Measurements from ENCODE around the gene BMERB1.
"Not testable (repeated sequence)": the region's sequence is repeated elsewhere in the genome, so short reads cannot be mapped to it uniquely, and the experiment has no call there.

The BMERB1 gene

DNA sequence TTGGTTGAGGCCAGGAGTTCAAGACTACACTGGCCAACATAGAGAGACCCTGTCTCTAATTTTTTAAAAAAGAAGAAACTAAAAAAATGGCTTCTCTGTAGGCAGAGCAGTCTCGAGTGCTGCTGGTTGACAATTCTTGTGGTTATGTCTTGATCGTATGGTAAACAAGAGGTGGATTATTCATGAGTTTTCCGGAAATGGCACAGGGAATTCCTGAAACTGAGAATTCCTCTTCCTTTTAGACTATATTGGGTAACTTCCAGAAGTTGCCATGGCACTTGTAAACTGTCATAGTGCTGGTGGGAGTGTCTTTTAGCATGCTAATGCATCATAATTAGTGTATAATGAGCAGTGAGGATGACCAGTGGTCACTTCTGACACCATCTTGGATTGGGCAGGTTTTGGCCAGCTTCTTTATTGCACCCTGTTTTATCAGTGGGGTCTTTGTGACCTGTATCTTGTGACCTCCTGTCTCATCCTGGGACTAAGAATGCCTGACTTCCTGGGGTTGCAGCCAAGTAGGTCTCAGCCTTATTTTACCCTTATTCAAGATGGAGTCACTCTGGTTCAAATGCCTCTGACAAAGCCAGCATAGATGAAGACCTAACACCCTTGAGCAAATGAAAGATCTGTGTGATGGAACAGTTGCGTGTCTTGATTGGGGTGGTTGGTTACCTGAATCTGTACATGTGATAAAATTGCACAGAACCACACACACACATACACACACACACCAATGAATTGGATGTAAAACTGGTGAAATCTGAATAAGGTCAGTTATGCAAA is 30.2 kb downstream of the BMERB1 start:
- DNase-seq, result no peak

DNA sequence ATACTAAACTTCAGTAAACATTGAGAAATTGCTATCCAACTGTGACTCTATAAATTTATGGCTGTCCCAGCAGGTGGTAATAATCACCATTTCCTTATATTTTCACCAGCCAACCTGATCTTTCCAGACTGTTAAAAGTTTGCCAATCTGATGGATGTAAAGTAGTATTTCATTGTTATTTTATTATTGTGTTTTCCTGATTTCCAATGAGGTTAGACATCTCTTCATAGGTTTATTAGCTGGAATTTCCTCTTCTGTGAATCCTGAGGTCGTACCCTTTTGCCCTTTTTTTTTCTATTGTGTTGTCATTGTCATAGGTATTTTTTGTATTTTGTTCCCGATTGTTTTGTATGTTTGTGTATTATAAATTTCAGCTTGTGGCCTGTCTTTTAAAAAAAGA is 31.7 kb downstream of the BMERB1 start:
- no peak for DNase-seq

GRCh38 chr16:15466886-15467781 is 32.7 kb downstream of the BMERB1 start:
- no peak for DNase-seq

GRCh38 chr16:15476971-15477370 is 42.6 kb downstream of the BMERB1 start:
- DNase-seq, result not testable (repeated sequence)

GRCh38 chr16:15477802-15478201 is 43.4 kb downstream of the BMERB1 start:
- no peak for DNase-seq

GRCh38 chr16:15482068-15482747 is 47.8 kb downstream of the BMERB1 start:
- peak; percentile 8 for DNase-seq

- DNase-seq, result no peak
These were observed 48.4 kb downstream of the BMERB1 start for GRCh38 chr16:15482748-15483298.

DNA sequence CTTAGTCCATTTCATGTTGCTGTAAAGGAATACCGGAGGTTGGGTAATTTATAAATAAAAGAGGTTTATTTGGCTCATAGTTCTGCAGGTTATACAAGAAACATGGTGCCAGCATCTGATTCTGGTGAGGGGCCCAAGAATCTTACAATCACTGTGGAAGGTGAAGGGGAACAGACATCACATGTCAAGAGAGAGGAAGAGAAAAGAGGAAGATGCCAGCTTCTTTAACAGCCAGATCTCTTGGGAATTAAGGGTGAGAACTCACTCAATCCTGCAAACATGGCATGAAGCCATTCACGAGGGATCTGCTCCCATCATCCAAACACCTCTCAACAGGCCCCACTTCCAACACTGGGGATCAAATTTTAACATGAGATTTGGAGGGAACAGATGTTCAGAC is 49.5 kb downstream of the BMERB1 start:
- no peak for DNase-seq

- no peak for DNase-seq
These were observed 50.3 kb downstream of the BMERB1 start for GRCh38 chr16:15484662-15485061.

DNA sequence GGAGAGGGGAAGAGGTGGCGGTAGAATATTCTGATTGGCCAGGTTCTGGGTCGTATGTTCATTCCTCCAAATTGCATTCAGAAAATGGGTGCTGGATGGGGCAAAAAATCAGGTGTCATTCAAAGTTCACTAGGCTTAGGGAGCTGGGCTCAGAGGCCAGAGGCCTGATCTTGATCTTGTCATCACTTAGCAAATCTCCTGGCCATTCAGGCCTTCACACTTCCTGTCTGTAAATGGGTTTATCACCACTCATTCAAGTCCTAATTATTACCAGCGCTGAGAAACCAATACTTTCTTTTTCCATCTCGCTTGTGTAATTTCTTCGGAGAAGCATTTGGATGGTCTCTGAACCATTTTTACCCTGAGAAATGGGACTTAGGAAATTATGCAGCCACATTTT is 50.8 kb downstream of the BMERB1 start:
- no peak for DNase-seq

DNA sequence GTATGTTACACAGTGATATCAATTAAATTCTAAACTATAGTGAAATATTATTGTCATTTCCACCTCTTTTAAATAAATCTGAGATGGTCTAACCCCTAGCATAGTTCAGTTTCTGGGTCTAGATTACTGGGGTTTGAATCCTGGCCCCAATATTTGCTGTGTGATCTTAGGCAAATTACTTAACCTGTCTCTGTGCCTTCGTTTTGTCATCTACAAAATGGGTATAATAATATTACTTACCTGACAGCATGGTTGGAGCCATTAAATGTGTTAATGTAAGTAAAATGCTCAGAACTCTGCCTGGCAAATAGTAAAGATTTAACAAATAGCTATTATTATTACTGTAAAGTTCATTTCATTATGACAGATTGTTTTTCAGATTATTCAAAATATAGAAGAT is 52.3 kb downstream of the BMERB1 start:
- DNase-seq, result no peak

DNA sequence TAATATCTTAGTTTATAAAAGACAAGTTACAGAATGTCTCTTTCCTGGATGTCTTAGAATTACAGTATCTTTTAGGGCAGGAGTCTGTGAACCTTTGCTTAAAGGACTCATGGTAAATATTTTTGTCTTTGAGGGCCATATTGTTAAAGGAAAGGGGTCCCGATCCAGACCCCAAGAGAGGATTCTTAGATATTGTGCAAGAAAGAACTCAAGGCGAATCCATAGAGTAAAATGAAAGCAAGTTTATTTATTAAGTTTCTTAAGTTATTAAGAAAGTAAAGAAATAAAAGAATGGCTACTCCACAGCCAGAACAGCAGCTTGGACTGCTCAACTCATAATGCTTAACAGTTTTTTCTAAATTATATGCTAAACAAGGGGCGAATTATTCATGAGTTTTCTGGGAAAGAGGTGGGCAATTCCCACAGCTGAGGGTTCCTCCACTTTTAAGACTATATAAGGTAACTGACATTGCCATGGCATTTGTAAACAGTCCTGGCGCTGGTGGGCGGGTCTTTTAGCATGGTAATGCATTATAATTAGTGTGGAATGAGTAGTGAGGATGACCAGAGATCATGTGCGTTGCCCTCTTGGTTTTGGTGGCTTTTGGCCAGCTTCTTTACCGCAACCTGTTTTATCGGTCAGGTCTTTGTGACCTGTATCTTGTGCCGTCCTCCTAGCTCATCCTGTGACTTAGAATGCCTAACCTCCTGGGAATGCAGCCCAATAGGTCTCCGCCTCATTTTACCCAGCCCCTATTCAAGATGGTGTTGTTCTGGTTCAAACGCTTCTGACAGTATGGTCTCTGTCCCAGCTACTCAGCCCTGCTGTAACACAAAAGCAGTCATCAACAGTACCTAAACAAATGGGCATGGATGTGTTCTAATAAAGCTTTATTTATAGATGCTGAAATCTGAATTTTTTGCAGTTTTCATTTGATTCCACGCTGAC is 53.2 kb downstream of the BMERB1 start:
- no peak for DNase-seq

DNA sequence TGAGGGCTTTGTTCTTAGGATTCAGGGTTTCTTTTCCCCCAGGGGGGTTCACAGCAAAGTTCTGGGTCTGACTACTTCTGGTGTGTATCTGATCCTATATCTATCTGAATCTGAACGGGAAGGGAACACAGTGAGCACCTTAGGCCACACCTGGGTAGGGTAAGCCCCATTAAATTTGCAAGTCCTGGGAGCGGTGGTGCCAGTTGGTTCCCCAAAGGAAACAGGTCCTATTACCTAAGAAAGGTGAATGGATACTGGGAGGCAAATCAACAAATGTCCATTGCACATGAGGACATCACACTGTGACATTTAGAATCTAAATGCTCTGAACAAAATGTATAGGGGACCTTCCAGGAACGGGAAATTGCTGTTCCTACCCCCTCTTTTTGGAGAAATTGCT is 54.6 kb downstream of the BMERB1 start:
- no peak for DNase-seq

GRCh38 chr16:15490123-15490711 is 55.8 kb downstream of the BMERB1 start:
- DNase-seq, result no peak

- no peak for DNase-seq
These were observed 57.0 kb downstream of the BMERB1 start for GRCh38 chr16:15491411-15491810.

- no peak for DNase-seq
These were observed 57.8 kb downstream of the BMERB1 start for GRCh38 chr16:15492091-15492740.

- DNase-seq, result no peak
These were observed 59.2 kb downstream of the BMERB1 start for GRCh38 chr16:15493466-15494180.

- DNase-seq, result no peak
These were observed 59.8 kb downstream of the BMERB1 start for GRCh38 chr16:15494236-15494635.

DNA sequence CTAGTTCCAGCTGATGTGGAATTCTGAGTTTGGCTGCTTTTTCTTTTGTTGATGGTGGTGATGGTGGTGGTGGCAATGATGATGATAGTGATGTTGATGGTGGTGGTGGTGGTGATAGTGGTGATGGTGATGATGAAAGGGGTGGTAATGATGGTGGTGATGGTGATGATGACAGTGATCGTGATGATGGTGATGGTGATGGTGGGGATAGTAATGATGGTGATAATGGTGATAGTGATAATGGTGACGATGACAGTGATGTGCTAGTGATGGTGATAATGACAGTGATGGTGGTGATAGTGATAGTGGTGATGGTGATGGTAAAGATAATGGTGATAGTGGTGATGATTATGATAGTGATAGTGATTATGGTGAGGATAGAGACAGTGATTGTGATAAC is 61.5 kb downstream of the BMERB1 start:
- DNase-seq, result no peak

DNA sequence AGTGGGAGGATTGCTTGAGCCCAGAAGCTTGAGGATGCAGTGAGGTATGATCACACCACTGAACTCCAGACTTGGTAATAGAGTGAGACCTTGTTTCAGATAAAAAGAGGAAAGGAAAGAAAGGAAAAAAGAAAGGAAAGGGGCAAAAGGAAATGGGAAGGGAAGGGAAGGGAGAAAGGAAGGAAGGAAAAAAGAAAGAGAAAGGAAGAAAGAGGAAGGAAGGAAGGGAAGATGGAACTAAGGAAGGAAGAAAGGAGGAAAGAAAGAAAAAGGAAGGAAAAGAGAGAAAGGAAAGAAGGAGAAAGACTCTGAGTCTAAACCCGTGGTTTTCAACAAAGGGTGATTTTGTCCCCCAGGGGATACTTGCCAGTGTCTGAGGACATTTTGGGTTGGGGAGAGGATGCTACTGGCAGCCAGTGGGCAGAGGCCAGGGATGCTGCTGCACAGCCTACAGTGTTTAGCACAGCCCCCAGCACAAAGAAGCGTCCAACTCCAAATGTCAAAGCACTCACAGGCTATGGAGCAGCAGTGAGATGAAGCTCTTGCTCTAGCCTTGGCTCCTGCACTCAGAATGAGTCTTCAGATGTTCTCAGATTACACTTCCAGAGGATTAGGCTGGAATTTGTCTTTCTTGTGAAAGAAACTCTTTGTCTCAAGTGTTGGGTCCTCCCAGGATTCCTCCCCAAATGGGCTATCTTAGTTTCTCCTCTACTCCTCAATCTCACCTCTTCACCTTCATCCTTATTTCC is 64.2 kb downstream of the BMERB1 start:
- DNase-seq, result no peak
